ENCODE measurements around the gene RIC8B.

Gene RIC8B

GRCh38 chr12:106883426-106883825, 108.9 kb downstream of the RIC8B start:
- TF ChIP-seq, protein P1, sequence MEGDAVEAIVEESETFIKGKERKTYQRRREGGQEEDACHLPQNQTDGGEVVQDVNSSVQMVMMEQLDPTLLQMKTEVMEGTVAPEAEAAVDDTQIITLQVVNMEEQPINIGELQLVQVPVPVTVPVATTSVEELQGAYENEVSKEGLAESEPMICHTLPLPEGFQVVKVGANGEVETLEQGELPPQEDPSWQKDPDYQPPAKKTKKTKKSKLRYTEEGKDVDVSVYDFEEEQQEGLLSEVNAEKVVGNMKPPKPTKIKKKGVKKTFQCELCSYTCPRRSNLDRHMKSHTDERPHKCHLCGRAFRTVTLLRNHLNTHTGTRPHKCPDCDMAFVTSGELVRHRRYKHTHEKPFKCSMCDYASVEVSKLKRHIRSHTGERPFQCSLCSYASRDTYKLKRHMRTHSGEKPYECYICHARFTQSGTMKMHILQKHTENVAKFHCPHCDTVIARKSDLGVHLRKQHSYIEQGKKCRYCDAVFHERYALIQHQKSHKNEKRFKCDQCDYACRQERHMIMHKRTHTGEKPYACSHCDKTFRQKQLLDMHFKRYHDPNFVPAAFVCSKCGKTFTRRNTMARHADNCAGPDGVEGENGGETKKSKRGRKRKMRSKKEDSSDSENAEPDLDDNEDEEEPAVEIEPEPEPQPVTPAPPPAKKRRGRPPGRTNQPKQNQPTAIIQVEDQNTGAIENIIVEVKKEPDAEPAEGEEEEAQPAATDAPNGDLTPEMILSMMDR (conservative IDR thresholded peaks at IDR 0.05; ENCODE audit: control insufficient read depth, insufficient read depth, low read depth, low read length): no peak
- peak; percentile 53 for DNase-seq (ENCODE audit: low read depth)
- H3K4me3 ChIP-seq (ENCODE audit: control insufficient read depth, low read depth, low read length): no peak overlapping the region

DNA sequence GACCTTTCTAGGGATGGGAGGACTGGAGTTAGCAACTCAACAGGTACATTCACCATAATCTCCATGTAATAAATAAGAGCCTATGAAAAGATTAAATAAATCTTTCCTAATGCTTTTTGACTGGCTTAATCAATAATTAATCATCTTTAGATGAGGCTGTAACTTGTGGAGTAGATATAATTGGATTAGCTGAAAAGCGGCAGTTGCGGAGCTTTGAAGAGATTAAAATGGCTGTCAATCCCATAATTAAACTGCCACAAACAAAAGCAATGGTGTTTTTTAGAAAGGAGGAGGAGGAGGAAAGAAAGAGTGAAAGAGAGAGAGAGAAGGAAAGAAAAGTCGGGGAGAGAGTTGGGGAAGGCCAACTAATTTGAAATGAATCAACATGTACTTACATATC, 110.5 kb downstream of the RIC8B start:
- H3K4me3 ChIP-seq (ENCODE audit: control insufficient read depth, low read depth, low read length): no peak overlapping the region
- TF ChIP-seq, protein P1 (conservative IDR thresholded peaks at IDR 0.05; ENCODE audit: control insufficient read depth, insufficient read depth, low read depth, low read length): no peak
- DNase-seq (ENCODE audit: low read depth): no peak

DNA sequence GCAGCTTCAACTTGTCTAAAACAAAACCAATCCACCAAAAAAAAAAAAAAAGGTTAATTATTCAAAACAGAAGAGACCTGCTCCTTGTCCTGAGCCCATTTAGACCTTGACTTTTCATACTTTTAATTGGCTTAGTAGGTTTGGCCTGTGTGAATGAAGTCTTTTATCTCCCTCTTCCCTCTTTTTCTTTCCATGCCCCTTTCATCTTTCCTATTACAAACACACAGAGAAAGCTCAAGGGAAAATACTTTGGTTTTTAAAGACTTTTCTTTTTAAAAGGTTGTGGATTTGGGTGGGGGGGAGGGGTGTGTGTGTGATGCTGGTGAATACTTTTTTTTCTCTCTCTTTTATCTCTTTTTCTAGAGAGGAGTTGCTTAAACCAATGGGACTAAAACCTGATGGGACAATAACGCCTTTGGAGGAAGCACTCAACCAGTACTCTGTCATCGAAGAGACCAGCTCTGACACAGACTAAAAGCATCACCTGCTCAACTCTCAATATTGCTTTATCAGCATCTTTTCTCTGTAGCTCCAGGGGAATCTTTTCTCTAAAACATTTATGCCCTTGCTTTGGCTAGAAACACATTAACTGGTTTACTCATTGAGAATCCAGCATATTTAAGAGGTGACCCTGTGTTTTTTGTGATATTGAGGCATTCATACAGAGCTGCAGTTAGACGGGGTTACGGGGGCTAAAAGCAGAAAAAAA, 111.2 kb downstream of the RIC8B start:
- DNase-seq (ENCODE audit: low read depth): no peak
- TF ChIP-seq, protein P1 (conservative IDR thresholded peaks at IDR 0.05; ENCODE audit: control insufficient read depth, insufficient read depth, low read depth, low read length): no peak
- H3K4me3 ChIP-seq (ENCODE audit: control insufficient read depth, low read depth, low read length): no peak overlapping the region

- no peak for DNase-seq (ENCODE audit: low read depth)
- TF ChIP-seq, protein P1 (conservative IDR thresholded peaks at IDR 0.05; ENCODE audit: control insufficient read depth, insufficient read depth, low read depth, low read length): no peak
- H3K4me3 ChIP-seq (ENCODE audit: control insufficient read depth, low read depth, low read length): no peak overlapping the region
These were observed 112.5 kb downstream of the RIC8B start for GRCh38 chr12:106886932-106887331.

DNA sequence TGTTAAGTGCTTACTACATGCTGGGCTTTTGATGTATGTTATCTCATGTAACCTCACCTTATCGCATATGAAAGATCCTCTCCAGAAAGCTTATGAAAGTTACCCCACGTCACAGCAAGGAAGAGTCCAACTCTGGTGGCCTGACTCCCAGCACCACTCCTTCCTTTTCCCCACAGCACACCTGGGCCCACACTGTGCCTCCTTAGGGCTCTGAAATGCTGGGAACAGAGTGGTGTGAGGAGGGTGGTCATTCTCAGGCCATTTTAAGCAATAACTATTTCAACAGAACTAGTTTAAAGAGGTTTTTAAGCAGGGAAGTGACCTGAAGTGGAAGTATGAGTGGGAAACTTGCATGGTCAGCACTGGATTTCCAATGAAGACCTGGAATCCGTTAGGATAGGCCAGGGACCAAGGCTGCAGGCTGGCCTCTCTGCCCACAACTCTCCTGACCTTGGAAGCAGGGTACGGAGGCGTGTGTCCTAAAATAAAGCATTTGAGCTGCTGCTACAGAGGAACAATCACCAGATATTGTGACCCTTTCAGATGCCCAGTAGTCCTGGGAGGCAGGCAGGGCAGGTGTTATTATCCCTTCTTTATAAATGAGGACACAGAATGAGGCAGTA, 114.0 kb downstream of the RIC8B start:
- no peak overlapping the region for H3K4me3 ChIP-seq (ENCODE audit: control insufficient read depth, low read depth, low read length)
- no peak for DNase-seq (ENCODE audit: low read depth)
- TF ChIP-seq, protein P1 (conservative IDR thresholded peaks at IDR 0.05; ENCODE audit: control insufficient read depth, insufficient read depth, low read depth, low read length): no peak

DNA sequence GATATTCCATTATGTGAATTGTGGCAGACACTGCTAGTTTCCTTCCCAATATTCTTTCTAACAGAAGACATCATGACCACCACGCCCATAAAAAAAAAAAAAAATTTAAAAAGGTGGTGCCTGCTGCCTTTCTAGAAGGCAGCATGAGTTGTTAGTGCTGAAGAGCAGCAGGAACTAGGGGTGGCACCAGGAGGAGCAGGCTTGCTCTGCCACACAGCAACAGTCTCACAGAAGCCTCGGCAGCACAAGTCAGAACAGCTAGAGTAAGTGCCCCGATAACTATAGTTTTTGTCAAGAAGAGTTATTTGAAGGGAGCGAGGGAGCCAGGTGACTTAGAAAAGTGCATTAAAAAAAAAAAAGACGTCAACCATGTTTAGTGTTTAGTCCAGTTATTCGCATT, 114.8 kb downstream of the RIC8B start:
- TF ChIP-seq, protein P1 (conservative IDR thresholded peaks at IDR 0.05; ENCODE audit: control insufficient read depth, insufficient read depth, low read depth, low read length): no peak
- no peak overlapping the region for H3K4me3 ChIP-seq (ENCODE audit: control insufficient read depth, low read depth, low read length)
- DNase-seq (ENCODE audit: low read depth): no peak
